Neuronal stem cell (in vitro differentiated cells): ENCODE results near the gene SENP8.

Experiments
- DNase-seq: peaks from one replicate; pipeline ENCODE4 v3.0.0-alpha.2; 2013; ENCODE audit warnings: low spot score
- H2AFZ ChIP-seq: one replicate; pipeline ENCODE4 v1.6.1; 2013; ENCODE audit warnings: mild to moderate bottlenecking, low read length, inconsistent platforms
- H2AK5ac ChIP-seq: 2 replicates; pipeline ENCODE4 v1.6.1; 2013; ENCODE audit warnings: low read depth, mild to moderate bottlenecking, inconsistent platforms, low read length, moderate library complexity, mixed read lengths
- H2BK120ac ChIP-seq: 2 replicates; pipeline ENCODE4 v1.6.1; 2013; ENCODE audit warnings: low read depth, mild to moderate bottlenecking, inconsistent platforms, low read length, moderate library complexity, mixed read lengths
- H2BK12ac ChIP-seq: one replicate; pipeline ENCODE4 v1.6.1; 2013; ENCODE audit warnings: low read length, inconsistent platforms
- H2BK15ac ChIP-seq: 2 replicates; pipeline ENCODE4 v1.6.1; 2013; ENCODE audit warnings: mild to moderate bottlenecking, low read length, inconsistent platforms, mixed read lengths
- H2BK5ac ChIP-seq: one replicate; pipeline ENCODE4 v1.6.1; 2013; ENCODE audit warnings: inconsistent platforms, mild to moderate bottlenecking, low read length, moderate library complexity
- H3K14ac ChIP-seq: one replicate; pipeline ENCODE4 v1.6.1; 2013; ENCODE audit warnings: low read length, inconsistent platforms
- H3K18ac ChIP-seq: 2 replicates; pipeline ENCODE4 v1.6.1; 2013; ENCODE audit warnings: low read length, inconsistent platforms
- H3K23ac ChIP-seq: 2 replicates; pipeline ENCODE4 v1.6.1; 2013; ENCODE audit warnings: low read depth, mild to moderate bottlenecking, mixed read lengths, low read length, inconsistent platforms; ENCODE audit not compliant: poor library complexity
- H3K27ac ChIP-seq: replicated peaks from 3 replicates; pipeline ENCODE4 v1.5.1; 2013; ENCODE audit warnings: low read length, inconsistent platforms
- H3K27me3 ChIP-seq, 3 experiments: 2 replicates each; pipeline ENCODE4 v1.6.1; 2013; ENCODE audit warnings: low read length in 3 of 3, mild to moderate bottlenecking in 2 of 3, inconsistent platforms in 1 of 3, low read depth in 1 of 3, mixed read lengths in 1 of 3, moderate library complexity in 1 of 3; ENCODE audit not compliant: control insufficient read depth in 3 of 3, insufficient read depth in 3 of 3
- H3K36me3 ChIP-seq, 2 donors: replicated peaks in 1 of 2; 2 replicates each; pipeline ENCODE4 v1.6.1; 2013; ENCODE audit warnings: low read length in 2 of 2; ENCODE audit not compliant: control insufficient read depth in 2 of 2, insufficient read depth in 2 of 2
- H3K4ac ChIP-seq: 2 replicates; pipeline ENCODE4 v1.6.1; 2013; ENCODE audit warnings: inconsistent platforms, mild to moderate bottlenecking, low read length, moderate library complexity
- H3K4me1 ChIP-seq, 2 donors: 1 replicate in 1 of 2; 2 replicates in 1 of 2; pipeline ENCODE4 v1.6.1; 2013; ENCODE audit warnings: low read length in 2 of 2, low read depth in 1 of 2; ENCODE audit not compliant: control insufficient read depth in 2 of 2, insufficient read depth in 1 of 2
- H3K4me2 ChIP-seq: one replicate; pipeline ENCODE4 v1.6.1; 2013; ENCODE audit warnings: mild to moderate bottlenecking, low read length, inconsistent platforms; ENCODE audit not compliant: insufficient read depth, poor library complexity, severe bottlenecking
- H3K4me3 ChIP-seq, 2 donors: 2 replicates each; pipeline ENCODE4 v1.5.1; 2013; ENCODE audit warnings: low read length in 2 of 2, mild to moderate bottlenecking in 2 of 2, inconsistent platforms in 1 of 2, moderate library complexity in 1 of 2
- H3K79me1 ChIP-seq: one replicate; pipeline ENCODE4 v1.6.1; 2013; ENCODE audit warnings: low read depth, mild to moderate bottlenecking, inconsistent platforms, low read length, moderate library complexity
- H3K9ac ChIP-seq: one replicate; pipeline ENCODE4 v1.6.1; 2013; ENCODE audit warnings: mild to moderate bottlenecking, low read depth, low read length, inconsistent platforms; ENCODE audit not compliant: poor library complexity
- H3K9me3 ChIP-seq, 2 donors: replicated peaks in 1 of 2; 2 replicates each; pipeline versions ENCODE3 to v1.6.1; 2013; ENCODE audit warnings: low read length in 2 of 2, mild to moderate bottlenecking in 2 of 2, inconsistent platforms in 1 of 2, low read depth in 1 of 2, mixed read lengths in 1 of 2, moderate library complexity in 1 of 2; ENCODE audit not compliant: control insufficient read depth in 2 of 2, insufficient read depth in 1 of 2
- H4K8ac ChIP-seq: one replicate; pipeline ENCODE4 v1.6.1; 2013; ENCODE audit warnings: low read depth, mild to moderate bottlenecking, inconsistent platforms, low read length, moderate library complexity
- H4K91ac ChIP-seq: one replicate; pipeline ENCODE4 v1.6.1; 2013; ENCODE audit warnings: low read length, low read depth, mild to moderate bottlenecking, inconsistent platforms; ENCODE audit not compliant: poor library complexity
- WGBS, 2 donors: extraction: QIAGEN DNeasy Blood & Tissue Kit; methylation state at CpG; one replicate each; pipeline ENCODE4 v1.1.7; 2013; ENCODE audit warnings: missing lambda C conversion rate in 2 of 2, mixed read lengths in 1 of 2; ENCODE audit not compliant: insufficient read length in 2 of 2, insufficient replicate concordance in 1 of 2; ENCODE audit errors: extremely low coverage in 2 of 2; 5-methylcytosine and 5-hydroxymethylcytosine counted together

Gene SENP8

GRCh38 chr15:72124218-72124617 is 6.0 kb downstream of the SENP8 start:
- no peak overlapping the region for H2BK5ac ChIP-seq
- no peak overlapping the region for H3K27ac ChIP-seq
- no CpG with 5 or more reads among the region's 1 CpG for WGBS, 2 donors
- no peak overlapping the region for H2BK15ac ChIP-seq
- H2BK120ac ChIP-seq = no peak overlapping the region
- no peak overlapping the region for H3K14ac ChIP-seq
- no peak for DNase-seq
- no peak overlapping the region for H3K9ac ChIP-seq
- no peaks in the 10 kb centered on the region for H3K4me1 ChIP-seq
- H3K4me2 ChIP-seq = no peak overlapping the region
- H3K36me3 ChIP-seq = no peaks in the 10 kb centered on the region
- no peak overlapping the region for H2AK5ac ChIP-seq
- no peak overlapping the region for H2AFZ ChIP-seq
- no peak overlapping the region for H3K4ac ChIP-seq
- no peak overlapping the region for H2BK12ac ChIP-seq
- no peak overlapping the region for H3K18ac ChIP-seq
- no peak overlapping the region for H3K4me3 ChIP-seq
- no peak overlapping the region for H4K8ac ChIP-seq
- H3K9me3 ChIP-seq = no peaks in the 10 kb centered on the region
- no peak overlapping the region for H3K23ac ChIP-seq
- H4K91ac ChIP-seq = no peak overlapping the region
- H3K27me3 ChIP-seq = no peaks in the 10 kb centered on the region
- no peaks in the 10 kb centered on the region for H3K79me1 ChIP-seq

DNA sequence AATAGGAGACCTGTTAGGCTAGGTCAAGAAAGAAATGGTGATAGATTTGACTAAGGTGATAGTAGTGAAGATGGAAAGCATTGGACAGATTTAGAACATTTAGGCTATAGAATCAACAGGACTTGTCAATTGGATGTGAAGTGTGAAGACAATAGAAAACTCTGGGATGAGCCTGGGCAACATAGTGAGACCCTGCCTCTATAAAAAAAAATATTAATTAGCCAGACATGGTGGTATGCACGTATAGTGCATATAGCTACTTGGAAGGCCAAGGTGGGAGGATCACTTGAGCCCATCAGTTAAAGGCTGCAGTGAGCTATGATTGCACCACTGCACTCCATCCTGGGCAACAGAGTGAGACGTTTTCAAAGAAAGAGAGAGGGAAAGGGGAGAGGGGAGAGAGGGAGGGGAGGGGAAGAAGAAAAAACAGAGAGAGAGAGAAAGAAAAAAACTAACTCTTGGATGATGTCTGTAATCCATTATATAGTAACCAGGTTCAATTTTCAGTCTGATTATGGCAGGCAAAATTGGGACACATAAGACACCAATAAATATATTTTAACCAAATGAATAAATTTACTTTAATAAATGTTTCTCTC is 9.6 kb downstream of the SENP8 start:
- Histone ChIP-seq H2AK5ac (no peak overlapping the region), H3K27me3 (no peaks in the 10 kb centered on the region), H2BK5ac (no peak overlapping the region), H3K9me3 (no peaks in the 10 kb centered on the region), H2BK15ac (no peak overlapping the region), H3K4me2 (no peak overlapping the region), H3K18ac (no peak overlapping the region), H3K4ac (no peak overlapping the region), H3K14ac (no peak overlapping the region), H2BK12ac (no peak overlapping the region), H3K4me3 (no peak overlapping the region), H2BK120ac (no peak overlapping the region), H4K8ac (no peak overlapping the region), H3K23ac (no peak overlapping the region), H2AFZ (no peak overlapping the region), H4K91ac (no peak overlapping the region), H3K27ac (no peak overlapping the region), H3K4me1 (no peaks in the 10 kb centered on the region), H3K79me1 (no peaks in the 10 kb centered on the region), H3K9ac (no peak overlapping the region), H3K36me3 (no peaks in the 10 kb centered on the region)
- no CpG with 5 or more reads among the region's 2 CpGs for WGBS, 2 donors
- no peak for DNase-seq

DNA sequence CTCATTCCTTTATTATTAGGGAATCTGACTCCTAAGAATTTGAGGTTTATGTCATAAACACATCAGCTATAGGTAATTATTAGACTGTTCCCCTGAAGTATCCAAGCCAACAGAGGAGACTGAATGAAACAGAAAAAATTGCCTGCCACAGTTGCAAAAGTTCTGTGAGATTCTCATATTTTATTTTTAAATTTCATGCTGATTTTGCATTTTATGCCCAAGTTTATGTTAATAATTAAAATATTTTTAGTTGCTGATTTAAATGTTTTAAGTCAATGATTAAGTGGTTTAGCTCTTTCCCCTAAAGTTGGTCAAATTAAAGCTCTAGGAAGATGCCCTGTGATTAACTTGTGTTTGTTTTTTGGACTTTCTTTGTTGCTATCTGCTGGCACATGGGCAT is 10.2 kb downstream of the SENP8 start:
- Histone ChIP-seq H3K4me3 (no peak overlapping the region), H4K91ac (no peak overlapping the region), H2BK12ac (no peak overlapping the region), H3K4me2 (no peak overlapping the region), H3K27me3 (no peaks in the 10 kb centered on the region), H3K36me3 (no peaks in the 10 kb centered on the region), H3K18ac (no peak overlapping the region), H3K4ac (no peak overlapping the region), H2AFZ (no peak overlapping the region), H3K79me1 (no peaks in the 10 kb centered on the region), H3K9ac (no peak overlapping the region), H3K14ac (no peak overlapping the region), H2BK5ac (no peak overlapping the region), H3K4me1 (no peaks in the 10 kb centered on the region), H4K8ac (no peak overlapping the region), H3K27ac (no peak overlapping the region), H2BK120ac (no peak overlapping the region), H3K9me3 (no peaks in the 10 kb centered on the region), H2BK15ac (no peak overlapping the region), H3K23ac (no peak overlapping the region), H2AK5ac (no peak overlapping the region)
- no peak for DNase-seq

DNA sequence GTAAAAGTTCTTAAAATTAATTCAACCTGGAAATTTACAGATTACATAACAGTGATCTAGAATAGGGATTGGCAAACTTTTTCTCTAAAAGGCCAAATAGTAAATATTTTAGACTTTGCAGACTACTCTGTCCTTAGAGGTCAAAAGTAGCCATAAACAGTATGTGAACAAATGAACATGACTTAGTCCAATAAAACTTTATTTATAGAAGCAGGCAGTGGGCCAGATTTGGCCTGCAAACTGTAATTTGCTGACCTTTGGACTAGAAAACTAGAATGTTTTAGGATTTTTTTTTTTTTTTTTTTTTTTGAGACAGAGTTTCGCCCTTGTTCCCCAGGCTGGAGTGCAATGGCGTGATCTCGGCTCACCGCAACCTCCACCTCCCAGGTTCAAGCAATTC is 12.1 kb downstream of the SENP8 start:
- H3K18ac ChIP-seq = no peak overlapping the region
- H3K4me2 ChIP-seq = no peak overlapping the region
- no peaks in the 10 kb centered on the region for H3K9me3 ChIP-seq
- no peak overlapping the region for H2BK15ac ChIP-seq
- H2AK5ac ChIP-seq = no peak overlapping the region
- no peak overlapping the region for H2AFZ ChIP-seq
- no peak overlapping the region for H3K14ac ChIP-seq
- no peaks in the 10 kb centered on the region for H3K27me3 ChIP-seq
- H2BK120ac ChIP-seq = no peak overlapping the region
- no peaks in the 10 kb centered on the region for H3K36me3 ChIP-seq
- no peaks in the 10 kb centered on the region for H3K79me1 ChIP-seq
- H3K4ac ChIP-seq = no peak overlapping the region
- no peak overlapping the region for H3K9ac ChIP-seq
- WGBS, 2 donors = no CpG with 5 or more reads among the region's 4 CpGs
- DNase-seq = no peak
- H4K8ac ChIP-seq = no peak overlapping the region
- H4K91ac ChIP-seq = no peak overlapping the region
- H3K23ac ChIP-seq = no peak overlapping the region
- H3K27ac ChIP-seq = no peak overlapping the region
- no peak overlapping the region for H2BK12ac ChIP-seq
- no peaks in the 10 kb centered on the region for H3K4me1 ChIP-seq
- no peak overlapping the region for H3K4me3 ChIP-seq
- no peak overlapping the region for H2BK5ac ChIP-seq
